ENCODE data around the gene IRX6. TPM values are rescaled to one million over a fixed set of nuclear protein-coding genes. Genes with fewer than 3 reads are reported as not detected.

Gene IRX6
- total and polyA plus RNA-seq, 2 donors (not counting 1 experiment from before 2014, with no cell fraction given): not detected

DNA sequence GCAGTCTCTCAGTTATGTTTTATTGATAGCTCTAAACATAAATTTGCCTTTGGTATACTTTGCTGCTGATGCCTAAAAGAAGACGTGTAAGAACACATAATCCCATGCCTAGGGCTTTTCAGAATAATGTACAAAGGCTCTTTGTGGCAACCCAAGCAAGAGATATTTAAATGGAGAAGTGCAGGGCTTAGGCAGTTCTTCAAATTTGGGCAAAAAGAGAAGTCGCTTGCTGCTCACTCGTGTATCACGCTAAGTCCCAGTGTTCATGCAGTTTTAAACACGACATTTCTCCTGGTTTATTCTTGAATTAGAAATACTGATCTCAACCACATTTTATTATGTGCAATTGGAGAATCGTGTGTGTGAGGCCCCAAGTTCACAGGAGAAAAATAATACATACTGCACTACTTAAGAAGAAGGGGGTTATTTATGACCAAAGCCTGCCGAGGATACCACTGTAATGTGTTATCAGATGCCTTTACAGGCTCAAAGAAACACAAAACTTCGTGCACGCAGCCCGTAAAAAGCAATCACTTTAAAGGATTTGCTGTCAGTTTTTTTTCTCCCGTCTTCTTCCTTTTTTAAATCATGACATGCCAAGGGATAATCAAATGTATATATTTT is 22.5 kb upstream of the IRX6 start:
- no peak overlapping the region for H2AFZ ChIP-seq (ENCODE audit: low read length)
- no peaks in the 10 kb centered on the region for H3K27me3 ChIP-seq (ENCODE audit: control insufficient read depth, insufficient read depth, low read length)
- no peak overlapping the region for H3K27ac ChIP-seq (ENCODE audit: insufficient read depth, low read length)
- no peak for DNase-seq (ENCODE audit: low read depth in 2 of 2)
- no peaks in the 10 kb centered on the region for H3K4me1 ChIP-seq (ENCODE audit: control insufficient read depth, extremely low read depth, insufficient read depth, low read length)
- no peaks in the 10 kb centered on the region for H3K36me3 ChIP-seq (ENCODE audit: control insufficient read depth, insufficient read depth, low read length)
- no peak overlapping the region for H3K9ac ChIP-seq (ENCODE audit: insufficient read depth, low read length)
- no peak overlapping the region for H3K4me3 ChIP-seq (replicated peaks in 1 of 4; ENCODE audit: control extremely low read depth in 1 of 4, insufficient read depth in 1 of 4, low read depth in 3 of 4, low read length in 4 of 4)
- H3K79me2 ChIP-seq (ENCODE audit: control insufficient read depth, insufficient read depth, low read length): no peaks in the 10 kb centered on the region
- no peaks in the 10 kb centered on the region for H3K9me3 ChIP-seq (ENCODE audit: control insufficient read depth, insufficient read depth, low read depth, low read length)
- H4K20me1 ChIP-seq (ENCODE audit: control insufficient read depth, extremely low read depth, insufficient read depth, low read length): no peaks in the 10 kb centered on the region
- TF ChIP-seq, protein P1, sequence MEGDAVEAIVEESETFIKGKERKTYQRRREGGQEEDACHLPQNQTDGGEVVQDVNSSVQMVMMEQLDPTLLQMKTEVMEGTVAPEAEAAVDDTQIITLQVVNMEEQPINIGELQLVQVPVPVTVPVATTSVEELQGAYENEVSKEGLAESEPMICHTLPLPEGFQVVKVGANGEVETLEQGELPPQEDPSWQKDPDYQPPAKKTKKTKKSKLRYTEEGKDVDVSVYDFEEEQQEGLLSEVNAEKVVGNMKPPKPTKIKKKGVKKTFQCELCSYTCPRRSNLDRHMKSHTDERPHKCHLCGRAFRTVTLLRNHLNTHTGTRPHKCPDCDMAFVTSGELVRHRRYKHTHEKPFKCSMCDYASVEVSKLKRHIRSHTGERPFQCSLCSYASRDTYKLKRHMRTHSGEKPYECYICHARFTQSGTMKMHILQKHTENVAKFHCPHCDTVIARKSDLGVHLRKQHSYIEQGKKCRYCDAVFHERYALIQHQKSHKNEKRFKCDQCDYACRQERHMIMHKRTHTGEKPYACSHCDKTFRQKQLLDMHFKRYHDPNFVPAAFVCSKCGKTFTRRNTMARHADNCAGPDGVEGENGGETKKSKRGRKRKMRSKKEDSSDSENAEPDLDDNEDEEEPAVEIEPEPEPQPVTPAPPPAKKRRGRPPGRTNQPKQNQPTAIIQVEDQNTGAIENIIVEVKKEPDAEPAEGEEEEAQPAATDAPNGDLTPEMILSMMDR (conservative IDR thresholded peaks at IDR 0.05 in 1 of 2, IDR thresholded peaks at IDR 0.05 in 1 of 2; ENCODE audit: low read depth in 1 of 2, low read length in 2 of 2): no peak
- no peak for TF ChIP-seq EZH2 (IDR thresholded peaks at IDR 0.05; ENCODE audit: low read length, missing control alignments)
- H3K4me2 ChIP-seq (ENCODE audit: extremely low read depth, insufficient read depth, low read length): no peak overlapping the region

DNA sequence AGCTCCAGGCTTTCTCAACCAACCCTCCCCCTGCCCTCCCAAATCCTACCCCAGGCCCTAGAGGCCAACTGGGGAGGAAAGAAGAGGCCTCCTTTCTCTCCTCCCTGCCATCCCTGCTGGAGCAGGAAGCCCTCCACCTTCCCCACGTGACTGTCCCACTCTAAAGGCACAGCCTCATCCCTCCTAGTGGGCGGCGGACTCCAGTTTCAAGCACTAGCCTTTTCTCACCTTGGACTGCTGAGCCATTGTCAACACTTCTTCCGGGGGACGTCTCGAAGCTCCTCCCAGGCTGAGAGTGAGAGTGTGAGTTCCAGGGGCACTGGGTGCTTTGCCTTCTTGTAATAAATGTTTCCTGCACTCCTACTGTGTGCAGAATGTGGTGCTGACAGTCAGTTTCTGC is 21.4 kb upstream of the IRX6 start:
- Histone ChIP-seq H2AFZ (ENCODE audit: low read length) (no peak overlapping the region), H3K36me3 (ENCODE audit: control insufficient read depth, insufficient read depth, low read length) (no peaks in the 10 kb centered on the region), H3K4me2 (ENCODE audit: extremely low read depth, insufficient read depth, low read length) (no peak overlapping the region), H3K27me3 (ENCODE audit: control insufficient read depth, insufficient read depth, low read length) (no peaks in the 10 kb centered on the region), H3K4me3 (replicated peaks in 1 of 4; ENCODE audit: control extremely low read depth in 1 of 4, insufficient read depth in 1 of 4, low read depth in 3 of 4, low read length in 4 of 4) (no peak overlapping the region), H3K27ac (ENCODE audit: insufficient read depth, low read length) (no peak overlapping the region), H3K79me2 (ENCODE audit: control insufficient read depth, insufficient read depth, low read length) (no peaks in the 10 kb centered on the region), H3K9me3 (ENCODE audit: control insufficient read depth, insufficient read depth, low read depth, low read length) (no peaks in the 10 kb centered on the region), H4K20me1 (ENCODE audit: control insufficient read depth, extremely low read depth, insufficient read depth, low read length) (no peaks in the 10 kb centered on the region), H3K4me1 (ENCODE audit: control insufficient read depth, extremely low read depth, insufficient read depth, low read length) (no peaks in the 10 kb centered on the region), H3K9ac (ENCODE audit: insufficient read depth, low read length) (no peak overlapping the region)
- no peak for DNase-seq (ENCODE audit: low read depth in 2 of 2)
- TF ChIP-seq, protein P1 (conservative IDR thresholded peaks at IDR 0.05 in 1 of 2, IDR thresholded peaks at IDR 0.05 in 1 of 2; ENCODE audit: low read depth in 1 of 2, low read length in 2 of 2): no peak
- no peak for TF ChIP-seq EZH2 (IDR thresholded peaks at IDR 0.05; ENCODE audit: low read length, missing control alignments)

DNA sequence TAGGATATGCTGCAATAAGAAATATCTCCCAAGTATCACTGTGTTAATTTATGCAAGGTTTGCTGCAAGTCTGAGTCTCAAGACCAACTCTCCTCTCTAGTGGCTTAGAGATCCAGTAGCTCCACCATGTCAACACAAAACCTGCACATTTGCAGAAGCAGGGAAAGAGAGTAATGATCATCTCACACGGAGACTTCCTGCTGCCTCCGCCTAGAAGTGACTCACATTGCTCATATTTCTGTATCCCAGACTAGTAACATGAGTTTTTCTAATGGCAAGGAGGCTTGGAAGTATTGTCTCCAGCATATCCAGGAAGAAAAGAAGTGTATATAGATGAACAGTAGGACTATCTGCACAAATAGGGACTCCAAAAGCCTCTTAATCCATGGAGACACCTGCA is 15.0 kb upstream of the IRX6 start:
- TF ChIP-seq, protein P1 (conservative IDR thresholded peaks at IDR 0.05 in 1 of 2, IDR thresholded peaks at IDR 0.05 in 1 of 2; ENCODE audit: low read depth in 1 of 2, low read length in 2 of 2): no peak
- TF ChIP-seq EZH2 (IDR thresholded peaks at IDR 0.05; ENCODE audit: low read length, missing control alignments): no peak
- no peak for DNase-seq (ENCODE audit: low read depth in 2 of 2)
- no peak overlapping the region for H3K9ac ChIP-seq (ENCODE audit: insufficient read depth, low read length)

More for the DNA sequence above, 15.0 kb upstream of the IRX6 start:
- no peaks in the 10 kb centered on the region for H3K4me1 ChIP-seq (ENCODE audit: control insufficient read depth, extremely low read depth, insufficient read depth, low read length)
- no peaks in the 10 kb centered on the region for H3K9me3 ChIP-seq (ENCODE audit: control insufficient read depth, insufficient read depth, low read depth, low read length)
- no peak overlapping the region for H2AFZ ChIP-seq (ENCODE audit: low read length)
- no peak overlapping the region for H3K4me2 ChIP-seq (ENCODE audit: extremely low read depth, insufficient read depth, low read length)
- H3K36me3 ChIP-seq (ENCODE audit: control insufficient read depth, insufficient read depth, low read length): no peaks in the 10 kb centered on the region
- no peak overlapping the region for H3K27ac ChIP-seq (ENCODE audit: insufficient read depth, low read length)
- no peaks in the 10 kb centered on the region for H3K27me3 ChIP-seq (ENCODE audit: control insufficient read depth, insufficient read depth, low read length)
- H4K20me1 ChIP-seq (ENCODE audit: control insufficient read depth, extremely low read depth, insufficient read depth, low read length): no peaks in the 10 kb centered on the region
- no peak overlapping the region for H3K4me3 ChIP-seq (replicated peaks in 1 of 4; ENCODE audit: control extremely low read depth in 1 of 4, insufficient read depth in 1 of 4, low read depth in 3 of 4, low read length in 4 of 4)
- H3K79me2 ChIP-seq (ENCODE audit: control insufficient read depth, insufficient read depth, low read length): no peaks in the 10 kb centered on the region
